ENCODE results near the gene ATP2B2. TPM values are rescaled to one million over a fixed set of nuclear protein-coding genes. Genes with fewer than 3 reads are reported as not detected.

The ATP2B2 gene
- total and polyA plus RNA-seq, 2 of the 8 experiments (the other 6 are each of a cell fraction or from before 2014, with no cell fraction given): 0.14 to 1.2 TPM

- TF ChIP-seq CHD7 (IDR thresholded peaks at IDR 0.05; ENCODE audit: insufficient replicate concordance, low read length): no peak
- TF ChIP-seq YY1 (IDR thresholded peaks at IDR 0.05; ENCODE audit: low read depth, low read length): no peak
- TF ChIP-seq SAP30 (IDR thresholded peaks at IDR 0.05; ENCODE audit: insufficient read depth, insufficient replicate concordance, low read length): no peak
Measured at GRCh38 chr3:10353661-10354360, 151.6 kb downstream of the ATP2B2 start (continued).

All from H1 (cell line).